IMR-90 (cell line): Measurements from ENCODE around the gene ZNF76. TPM values are rescaled to one million over a fixed set of nuclear protein-coding genes. Genes with fewer than 3 reads are reported as not detected.

ENCODE experiments used
- ATAC-seq: fragments of 200-7000 bp; cut with Tn5 transposase; 2 replicates; pipeline ENCODE4 v1.9.1; 2020; ENCODE audit warnings: low read depth, mild to moderate bottlenecking, moderate library complexity
- BruUV-seq: library from RNA; stranded (reverse); fragments of 400-500 nt; replicated peaks from 2 replicates; lab custom pipeline; 2021; lab: Mats Ljungman, UMichigan
- CTCF ChIA-PET: fragments of 300-600 bp; formaldehyde crosslinking; extraction: SDS; loops from one replicate; lab custom pipeline; 2021; ENCODE audit warnings: antibody characterized with exemption; lab: Yijun Ruan, JAX
- POLR2A ChIA-PET: fragments of 300-600 bp; sonication (Branson Sonifier 250); formaldehyde crosslinking; loops from one replicate; lab custom pipeline; 2022; ENCODE audit warnings: antibody characterized with exemption; ENCODE audit not compliant: unreplicated experiment; lab: Charles Lee
- DNase-seq: peaks from one replicate; pipeline ENCODE4 v3.0.0; 2013
- H2AFZ ChIP-seq: replicated peaks from 2 replicates; pipeline ENCODE3; 2013; ENCODE audit warnings: low read length, mild to moderate bottlenecking; ENCODE audit not compliant: poor library complexity
- H2AK5ac ChIP-seq: 2 replicates; pipeline ENCODE4 v1.6.1; 2013; ENCODE audit warnings: low read depth, low read length, inconsistent platforms
- H2AK9ac ChIP-seq: replicated peaks from 2 replicates; pipeline ENCODE3; 2013; ENCODE audit warnings: mild to moderate bottlenecking, low read depth, low read length, moderate library complexity; ENCODE audit not compliant: poor library complexity
- H2BK120ac ChIP-seq: 2 replicates; pipeline ENCODE4 v1.6.1; 2013; ENCODE audit warnings: low read depth, low read length, inconsistent platforms
- H2BK15ac ChIP-seq: 3 replicates; pipeline ENCODE4 v1.6.1; 2013; ENCODE audit warnings: low read depth, low read length, inconsistent platforms
- H2BK20ac ChIP-seq: 2 replicates; pipeline ENCODE4 v1.6.1; 2013; ENCODE audit warnings: low read depth, mild to moderate bottlenecking, inconsistent platforms, low read length, moderate library complexity
- H2BK5ac ChIP-seq: 2 replicates; pipeline ENCODE4 v1.6.1; 2013; ENCODE audit warnings: mild to moderate bottlenecking, low read depth, low read length, inconsistent platforms; ENCODE audit not compliant: poor library complexity, severe bottlenecking
- H3K14ac ChIP-seq: replicated peaks from 2 replicates; pipeline ENCODE4 v1.6.1; 2013; ENCODE audit warnings: low read depth, low read length, inconsistent platforms
- H3K18ac ChIP-seq: 2 replicates; pipeline ENCODE4 v1.6.1; 2013; ENCODE audit warnings: low read depth, low read length, control low read depth
- H3K23ac ChIP-seq: 2 replicates; pipeline ENCODE4 v1.6.1; 2013; ENCODE audit warnings: low read depth, low read length, inconsistent platforms
- H3K27ac ChIP-seq: 2 replicates; pipeline ENCODE4 v1.5.1; 2013; ENCODE audit warnings: mild to moderate bottlenecking, control low read depth, low read length; ENCODE audit not compliant: insufficient read depth
- H3K27me3 ChIP-seq: 2 replicates; pipeline ENCODE4 v1.6.1; 2013; ENCODE audit warnings: low read length; ENCODE audit not compliant: control insufficient read depth, insufficient read depth
- H3K36me3 ChIP-seq: 2 replicates; pipeline ENCODE4 v1.6.1; 2013; ENCODE audit warnings: low read length, mixed read lengths; ENCODE audit not compliant: control insufficient read depth, insufficient read depth
- H3K4ac ChIP-seq: 2 replicates; pipeline ENCODE4 v1.6.1; 2013; ENCODE audit warnings: low read depth, low read length, inconsistent platforms
- H3K4me1 ChIP-seq: 2 replicates; pipeline ENCODE4 v1.6.1; 2013; ENCODE audit warnings: low read length, mixed read lengths; ENCODE audit not compliant: control insufficient read depth, insufficient read depth
- H3K4me2 ChIP-seq: 2 replicates; pipeline ENCODE4 v1.6.1; 2013; ENCODE audit warnings: low read depth, mild to moderate bottlenecking, control low read depth, low read length, moderate library complexity
- H3K4me3 ChIP-seq: 2 replicates; pipeline ENCODE4 v1.5.1; 2013; ENCODE audit warnings: low read depth, mild to moderate bottlenecking, control low read depth, low read length, moderate library complexity; ENCODE audit not compliant: insufficient read depth
- H3K56ac ChIP-seq: 2 replicates; pipeline ENCODE4 v1.6.1; 2013; ENCODE audit warnings: low read length, inconsistent platforms; ENCODE audit not compliant: insufficient read depth; ENCODE audit errors: extremely low read depth
- H3K79me1 ChIP-seq, 2 experiments: 2 replicates each; pipeline ENCODE4 v1.6.1; 2013; ENCODE audit warnings: low read length in 2 of 2, inconsistent platforms in 1 of 2, low read depth in 1 of 2
- H3K9ac ChIP-seq: 2 replicates; pipeline ENCODE4 v1.6.1; 2013; ENCODE audit warnings: low read depth, low read length, control low read depth
- H3K9me1 ChIP-seq: 2 replicates; pipeline ENCODE4 v1.6.1; 2013; ENCODE audit warnings: low read length, inconsistent platforms; ENCODE audit not compliant: insufficient read depth
- H3K9me3 ChIP-seq: 2 replicates; pipeline ENCODE4 v1.6.1; 2013; ENCODE audit warnings: low read length; ENCODE audit not compliant: control insufficient read depth, insufficient read depth
- H4K20me1 ChIP-seq: 2 replicates; pipeline ENCODE4 v1.6.1; 2013; ENCODE audit warnings: low read length, inconsistent platforms; ENCODE audit not compliant: insufficient read depth
- H4K5ac ChIP-seq: 2 replicates; pipeline ENCODE4 v1.6.1; 2013; ENCODE audit warnings: mild to moderate bottlenecking, low read depth, low read length, control low read depth
- H4K8ac ChIP-seq, 2 experiments: 2 replicates each; pipeline ENCODE4 v1.6.1; 2013; ENCODE audit warnings: low read depth in 2 of 2, low read length in 2 of 2, control low read depth in 1 of 2, inconsistent platforms in 1 of 2
- H4K91ac ChIP-seq: 2 replicates; pipeline ENCODE4 v1.6.1; 2013; ENCODE audit warnings: low read depth, low read length, inconsistent platforms; ENCODE audit not compliant: insufficient read depth
- CHD1 ChIP-seq: IDR thresholded peaks from 2 replicates; pipeline ENCODE4 v1.6.1; 2012; ENCODE audit warnings: low read depth, low read length, improper control_type of control experiment
- CTCF ChIP-seq: conservative IDR thresholded peaks from 2 replicates; pipeline ENCODE4 v1.5.1; 2012; ENCODE audit warnings: mild to moderate bottlenecking, low read depth, low read length, improper control_type of control experiment
- MAFK ChIP-seq: IDR thresholded peaks from 2 replicates; pipeline ENCODE4 v1.6.1; 2012; ENCODE audit warnings: low read depth, low read length, improper control_type of control experiment
- NFE2L2 ChIP-seq: fragments of 150-350 bp; IDR thresholded peaks from 2 replicates; pipeline ENCODE4 v1.6.1; 2016; ENCODE audit warnings: low read depth, mild to moderate bottlenecking, low read length
- SMC3 ChIP-seq: fragments of 150-350 bp; IDR thresholded peaks from 2 replicates; pipeline ENCODE4 v1.6.1; 2016; ENCODE audit warnings: low read depth, mild to moderate bottlenecking, antibody characterized with exemption, low read length, moderate library complexity
- WGBS, 2 experiments: methylation state at CpG; one replicate each; pipeline versions ENCODE4 v1.1.5 to v1.1.7; 2013; ENCODE audit warnings: missing lambda C conversion rate in 2 of 2; ENCODE audit not compliant: insufficient read length in 1 of 2; ENCODE audit errors: extremely low coverage in 2 of 2; 5-methylcytosine and 5-hydroxymethylcytosine counted together
- dilution Hi-C: fragments of 300-500 bp; cut with HindIII; formaldehyde crosslinking; loops from one replicate; pipeline ENCODE4 v1.14.3; 2018; ENCODE audit warnings: low sequenced_read_pairs; ENCODE audit not compliant: unreplicated experiment
- in situ Hi-C: fragments of 300-500 bp; cut with MboI; formaldehyde crosslinking; loops from 3 replicates; pipeline ENCODE4 v1.14.3; 2019; ENCODE audit warnings: low sequenced_read_pairs, inconsistent platforms, mixed read lengths
- intact Hi-C: fragments of 100-400 bp; cut with micrococcal nuclease; formaldehyde crosslinking; loops from 2 replicates; pipeline ENCODE4 v1.10.0; 2022
- polyA plus RNA-seq, 3 experiments: library from polyadenylated mRNA; depleted of rRNA; stranded (reverse); fragments of >200 nt; gene quantifications; 2 replicates each; pipeline ENCODE4 v1.2.3, GENCODE V29; 2012; ENCODE audit warnings: low replicate concordance in 1 of 3
- total RNA-seq: library from RNA; depleted of rRNA; stranded (reverse); fragments of >200 nt; gene quantifications from 2 replicates; pipeline ENCODE4 v1.2.3, GENCODE V29; 2012

The ZNF76 gene
- total and polyA plus RNA-seq, 2 of the 4 experiments (the other 2 are of a cell fraction): 19.9 to 21.1 TPM

- H4K91ac ChIP-seq: no peak overlapping the region
- in situ Hi-C loops: no loop called here
Measured at GRCh38 chr6:35224720-35225119, 34.8 kb upstream of the ZNF76 start.

More at GRCh38 chr6:35224720-35225119, 34.8 kb upstream of the ZNF76 start:
- Histone ChIP-seq H2AK5ac (no peak overlapping the region), H3K9me3 (no peaks in the 10 kb centered on the region), H3K27ac (no peak overlapping the region), H3K18ac (no peak overlapping the region), H3K9ac (no peak overlapping the region), H2BK120ac (no peak overlapping the region), H4K8ac (no peak overlapping the region), H3K27me3 (no peaks in the 10 kb centered on the region), H3K4me2 (no peak overlapping the region), H2BK15ac (no peak overlapping the region), H4K20me1 (peaks cover 3% of the 10 kb centered on the region), H4K5ac (no peak overlapping the region), H2AFZ (no peak overlapping the region), H3K14ac (no peak overlapping the region), H3K4me1 (peaks cover 2% of the 10 kb centered on the region), H2BK5ac (no peak overlapping the region), H3K56ac (no peak overlapping the region), H2BK20ac (no peak overlapping the region), H3K79me1 (peaks cover 5 to 11% of the 10 kb centered on the region in 2 experiments; a peak in 2 of 4 replicates), H3K23ac (no peak overlapping the region), H2AK9ac (no peak overlapping the region), H3K4ac (no peak overlapping the region), H3K9me1 (peaks cover 14% of the 10 kb centered on the region), H3K36me3 (peaks cover 6% of the 10 kb centered on the region; the same call in 1 of the 2 replicates), H3K4me3 (no peak overlapping the region)
- dilution Hi-C loops: no loop called here
- CTCF ChIA-PET: no interaction called here
- no CpG with 5 or more reads among the region's 4 CpGs for WGBS, 2 experiments
- intact Hi-C loops: no loop called here
- ATAC-seq: no peak
- TF ChIP-seq MAFK (no peak), NFE2L2 (no peak), CTCF (no peak), SMC3 (no peak), CHD1 (no peak)
- BruUV-seq: no TSS peak
- POLR2A ChIA-PET: no interaction called here
- DNase-seq: no peak
